ENCODE data around the gene MRPS6.

DNA sequence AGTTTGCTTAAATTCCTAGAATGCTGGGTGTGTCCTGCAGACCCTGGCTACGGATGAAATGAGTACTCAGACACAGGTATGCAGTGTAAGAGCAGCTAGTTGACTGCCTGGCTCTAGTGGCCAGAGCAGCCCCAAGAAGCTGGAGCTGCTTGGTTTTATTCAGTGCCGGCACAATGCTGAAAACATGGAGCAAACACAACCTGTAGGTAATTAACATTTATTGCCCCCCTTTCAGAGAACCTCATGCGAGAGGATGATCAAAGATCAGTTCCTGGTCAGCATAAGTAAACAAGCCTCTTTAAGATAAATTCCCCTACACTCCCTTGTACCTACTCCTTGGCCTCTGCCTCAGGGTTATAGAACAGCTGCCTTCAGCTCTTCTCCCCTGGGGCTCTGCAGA is 43.2 kb downstream of the MRPS6 start:
- no peak for TF ChIP-seq SIN3A (IDR thresholded peaks at IDR 0.05; ENCODE audit: borderline replicate concordance, insufficient read depth, low read depth, low read length)
- TF ChIP-seq, protein P1, sequence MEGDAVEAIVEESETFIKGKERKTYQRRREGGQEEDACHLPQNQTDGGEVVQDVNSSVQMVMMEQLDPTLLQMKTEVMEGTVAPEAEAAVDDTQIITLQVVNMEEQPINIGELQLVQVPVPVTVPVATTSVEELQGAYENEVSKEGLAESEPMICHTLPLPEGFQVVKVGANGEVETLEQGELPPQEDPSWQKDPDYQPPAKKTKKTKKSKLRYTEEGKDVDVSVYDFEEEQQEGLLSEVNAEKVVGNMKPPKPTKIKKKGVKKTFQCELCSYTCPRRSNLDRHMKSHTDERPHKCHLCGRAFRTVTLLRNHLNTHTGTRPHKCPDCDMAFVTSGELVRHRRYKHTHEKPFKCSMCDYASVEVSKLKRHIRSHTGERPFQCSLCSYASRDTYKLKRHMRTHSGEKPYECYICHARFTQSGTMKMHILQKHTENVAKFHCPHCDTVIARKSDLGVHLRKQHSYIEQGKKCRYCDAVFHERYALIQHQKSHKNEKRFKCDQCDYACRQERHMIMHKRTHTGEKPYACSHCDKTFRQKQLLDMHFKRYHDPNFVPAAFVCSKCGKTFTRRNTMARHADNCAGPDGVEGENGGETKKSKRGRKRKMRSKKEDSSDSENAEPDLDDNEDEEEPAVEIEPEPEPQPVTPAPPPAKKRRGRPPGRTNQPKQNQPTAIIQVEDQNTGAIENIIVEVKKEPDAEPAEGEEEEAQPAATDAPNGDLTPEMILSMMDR (IDR thresholded peaks at IDR 0.05), result no peak
- TF ChIP-seq, protein P2, sequence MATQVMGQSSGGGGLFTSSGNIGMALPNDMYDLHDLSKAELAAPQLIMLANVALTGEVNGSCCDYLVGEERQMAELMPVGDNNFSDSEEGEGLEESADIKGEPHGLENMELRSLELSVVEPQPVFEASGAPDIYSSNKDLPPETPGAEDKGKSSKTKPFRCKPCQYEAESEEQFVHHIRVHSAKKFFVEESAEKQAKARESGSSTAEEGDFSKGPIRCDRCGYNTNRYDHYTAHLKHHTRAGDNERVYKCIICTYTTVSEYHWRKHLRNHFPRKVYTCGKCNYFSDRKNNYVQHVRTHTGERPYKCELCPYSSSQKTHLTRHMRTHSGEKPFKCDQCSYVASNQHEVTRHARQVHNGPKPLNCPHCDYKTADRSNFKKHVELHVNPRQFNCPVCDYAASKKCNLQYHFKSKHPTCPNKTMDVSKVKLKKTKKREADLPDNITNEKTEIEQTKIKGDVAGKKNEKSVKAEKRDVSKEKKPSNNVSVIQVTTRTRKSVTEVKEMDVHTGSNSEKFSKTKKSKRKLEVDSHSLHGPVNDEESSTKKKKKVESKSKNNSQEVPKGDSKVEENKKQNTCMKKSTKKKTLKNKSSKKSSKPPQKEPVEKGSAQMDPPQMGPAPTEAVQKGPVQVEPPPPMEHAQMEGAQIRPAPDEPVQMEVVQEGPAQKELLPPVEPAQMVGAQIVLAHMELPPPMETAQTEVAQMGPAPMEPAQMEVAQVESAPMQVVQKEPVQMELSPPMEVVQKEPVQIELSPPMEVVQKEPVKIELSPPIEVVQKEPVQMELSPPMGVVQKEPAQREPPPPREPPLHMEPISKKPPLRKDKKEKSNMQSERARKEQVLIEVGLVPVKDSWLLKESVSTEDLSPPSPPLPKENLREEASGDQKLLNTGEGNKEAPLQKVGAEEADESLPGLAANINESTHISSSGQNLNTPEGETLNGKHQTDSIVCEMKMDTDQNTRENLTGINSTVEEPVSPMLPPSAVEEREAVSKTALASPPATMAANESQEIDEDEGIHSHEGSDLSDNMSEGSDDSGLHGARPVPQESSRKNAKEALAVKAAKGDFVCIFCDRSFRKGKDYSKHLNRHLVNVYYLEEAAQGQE (IDR thresholded peaks at IDR 0.05; ENCODE audit: insufficient read depth in 1 of 2, low read depth in 2 of 2, low read length in 1 of 2), result no peak
